Activated CD4-positive, alpha-beta T cell treated with anti-CD3 and anti-CD28 coated beads, Interleukin-2, amount 50 U/mL, for 48 hours (primary cell): ENCODE results near the gene ZDHHC17.
"Not testable (repeated sequence)": the region's sequence is repeated elsewhere in the genome, so short reads cannot be mapped to it uniquely, and the experiment has no call there.

Experiments
- DNase-seq, 2 experiments: peaks; one replicate each; pipeline ENCODE4 v3.0.0-alpha.2; 2020

Gene ZDHHC17

GRCh38 chr12:76777765-76778216 lies 13.9 kb downstream of the ZDHHC17 start:
- DNase-seq = no peak

- DNase-seq = no peak
Measured at GRCh38 chr12:76778364-76778763, 14.4 kb downstream of the ZDHHC17 start.

GRCh38 chr12:76779310-76779709 lies 15.4 kb downstream of the ZDHHC17 start:
- DNase-seq = not testable (repeated sequence)

GRCh38 chr12:76781321-76781720 lies 17.4 kb downstream of the ZDHHC17 start:
- no peak for DNase-seq

- DNase-seq = no peak
Measured at GRCh38 chr12:76782526-76782925, 18.6 kb downstream of the ZDHHC17 start.

- no peak for DNase-seq
Measured at GRCh38 chr12:76784600-76785051, 20.7 kb downstream of the ZDHHC17 start.

- no peak for DNase-seq
Measured at GRCh38 chr12:76785407-76785806, 21.5 kb downstream of the ZDHHC17 start.

- no peak for DNase-seq
Measured at GRCh38 chr12:76786986-76787385, 23.1 kb downstream of the ZDHHC17 start.

GRCh38 chr12:76787689-76788088 lies 23.8 kb downstream of the ZDHHC17 start:
- no peak for DNase-seq

GRCh38 chr12:76789335-76790050 lies 25.6 kb downstream of the ZDHHC17 start:
- DNase-seq = no peak

GRCh38 chr12:76790564-76791552 lies 26.9 kb downstream of the ZDHHC17 start:
- DNase-seq = no peak

GRCh38 chr12:76792828-76793227 lies 28.9 kb downstream of the ZDHHC17 start:
- no peak for DNase-seq

GRCh38 chr12:76798864-76799263 lies 34.9 kb downstream of the ZDHHC17 start:
- DNase-seq = no peak

- no peak for DNase-seq
Measured at GRCh38 chr12:76799362-76799761, 35.4 kb downstream of the ZDHHC17 start.

GRCh38 chr12:76802060-76802459 lies 38.1 kb downstream of the ZDHHC17 start:
- DNase-seq = no peak

GRCh38 chr12:76804435-76804976 lies 40.6 kb downstream of the ZDHHC17 start:
- no peak for DNase-seq

- DNase-seq = no peak
Measured at GRCh38 chr12:76810671-76811419, 46.9 kb downstream of the ZDHHC17 start.

GRCh38 chr12:76811976-76812375 lies 48.1 kb downstream of the ZDHHC17 start:
- no peak for DNase-seq

GRCh38 chr12:76813265-76813664 lies 49.4 kb downstream of the ZDHHC17 start:
- no peak for DNase-seq

GRCh38 chr12:76813972-76814371 lies 50.1 kb downstream of the ZDHHC17 start:
- no peak for DNase-seq

- DNase-seq = peak in 1 of 2 experiments; percentile 4
Measured at GRCh38 chr12:76820888-76821482, 57.1 kb downstream of the ZDHHC17 start.

GRCh38 chr12:76830436-76830835 lies 66.5 kb downstream of the ZDHHC17 start:
- no peak for DNase-seq
